Heart left ventricle (tissue), 16 donors: ENCODE results near the gene SCAI. TPM values are rescaled to one million over a fixed set of nuclear protein-coding genes. Genes with fewer than 3 reads are reported as not detected.
A peak's percentile ranks its signal among the peaks of the same experiment; 100 is the strongest.

Source experiments
- ATAC-seq, 4 donors: fragments of 200-7000 bp; cut with Tn5 transposase; one replicate each; pipeline ENCODE4 v1.9.1; 2020 to 2022; ENCODE audit warnings: moderate library complexity in 4 of 4, mild to moderate bottlenecking in 3 of 4, moderate number of reproducible peaks in 1 of 4
- DNase-seq, 5 donors: peaks; one replicate each; pipeline ENCODE4 v3.0.0-alpha.2; 2020
- H3K27ac ChIP-seq, 12 donors: fragments of 200-600 bp; sonication (generic) in 4 of 12; one replicate each; pipeline versions ENCODE4 v1.5.0 to v1.8.0; 2016 to 2022; ENCODE audit warnings: mild to moderate bottlenecking in 2 of 12
- H3K27me3 ChIP-seq, 9 donors: fragments of 200-600 bp; sonication (generic) in 2 of 9; one replicate each; pipeline versions ENCODE4 v1.5.1 to v1.8.0; 2016 to 2022; ENCODE audit warnings: mild to moderate bottlenecking in 3 of 9
- H3K36me3 ChIP-seq, 9 donors: fragments of 200-600 bp; sonication (generic) in 2 of 9; one replicate each; pipeline versions ENCODE4 v1.5.0 to v1.8.0; 2018 to 2022; ENCODE audit warnings: mild to moderate bottlenecking in 2 of 9
- H3K4me1 ChIP-seq, 12 donors: fragments of 200-600 bp; sonication (generic) in 4 of 12; one replicate each; pipeline versions ENCODE4 v1.5.0 to v1.8.0; 2016 to 2022; ENCODE audit warnings: mild to moderate bottlenecking in 3 of 12
- H3K4me3 ChIP-seq, 12 donors: fragments of 200-600 bp; sonication (generic) in 4 of 12; one replicate each; pipeline versions ENCODE4 v1.5.0 to v1.8.0; 2017 to 2022; ENCODE audit warnings: mild to moderate bottlenecking in 9 of 12, moderate library complexity in 4 of 12
- H3K9me3 ChIP-seq, 12 donors: fragments of 200-600 bp; sonication (generic) in 4 of 12; one replicate each; pipeline versions ENCODE4 v1.5.0 to v1.8.0; 2016 to 2022; ENCODE audit warnings: mild to moderate bottlenecking in 1 of 12
- CTCF ChIP-seq, 12 donors: fragments of 200-600 bp; sonication (generic) in 4 of 12; IDR thresholded peaks; one replicate each; pipeline versions ENCODE4 v1.5.0 to v1.8.0; 2018 to 2022; ENCODE audit warnings: antibody characterized with exemption in 12 of 12, mild to moderate bottlenecking in 5 of 12
- POLR2A ChIP-seq, 2 donors: fragments of 450-650 bp; IDR thresholded peaks; one replicate each; pipeline ENCODE4 v1.6.1; 2017; ENCODE audit warnings: antibody characterized with exemption in 2 of 2, mild to moderate bottlenecking in 2 of 2, moderate library complexity in 2 of 2
- WGBS, 4 donors: extraction: QIAGEN DNeasy Blood & Tissue Kit in 2 of 4; methylation state at CpG; one replicate each; pipeline versions ENCODE4 v1.1.5 to v1.1.7; 2013 to 2018; 5-methylcytosine and 5-hydroxymethylcytosine counted together
- intact Hi-C, 10 donors: fragments of 100-400 bp; cut with DNase I; formaldehyde crosslinking; loops; one replicate each; pipeline versions ENCODE4 v1.11.1 to v1.14.2; 2022
- polyA plus RNA-seq, 2 donors: library from polyadenylated mRNA; stranded (reverse); fragments of 200-250 nt; gene quantifications; one replicate each; pipeline ENCODE4 v1.2.3, GENCODE V29; 2013
- total RNA-seq, 9 donors: library from RNA; depleted of rRNA in 2 of 9; stranded (reverse); fragments of >200 nt in 2 of 9; fragmentation: NEBNext Ultra II Directional in 3 of 9; extraction: Animal tissue kit (Norgen Biotek cat#: 25700) in 3 of 9; gene quantifications; one replicate each; pipeline versions ENCODE4 v1.1.0 to v1.2.4, GENCODE V29; 2016 to 2023
- donor health status: ischemic (EF 13 %, LVEDD 7.1; RV severe dilation, severe dysfunction).
- donor health status: healthy with polysubstance abuse.
- donor health status: DM: no; HTN: yes; CAD: no.
- donor health status: DM: no; HTN: no; CAD: no.
- donor health status: ischemic (EF 25% LVEDD 6.9; RV normal size, moderate dysfunction).
- donor health status: ischemic (EF 25% LVEDD 5.7; RV mildly dilated, moderate dysfunction).
- donor health status: healthy.
- donor health status: DM: yes; HTN: yes; CAD: no.
- donor health status: ischemic (EF 35%, LVEDD 5.7; RV mildly dilated, moderate dysfunction).
- donor health status: nonischemic (EF 11% LVEDD 7.7; RV severe dilation, severe dysfunction).
- donor health status: DM: yes; HTN: yes; CAD: no.
- donor health status: PGD.
- donor health status: ischemic (EF 29% LVEDD 5.4; RV normal size, mild dysfunction).
- donor health status: nonischemic (EF 23%, LVEDD 6.1; RV moderate dilation, normal function).

SCAI gene
- total and polyA plus RNA-seq, 11 donors = 1.4 to 5.3 (median 3.8) TPM

GRCh38 chr9:125142560-125143376 lies 560 bp downstream of the SCAI start:
- DNase-seq (peak in 1 of 5 donors; percentile 66), ATAC-seq (no peak)
- Histone ChIP-seq H3K4me1 (peaks cover 0 to 15% (median 7%) of the 10 kb centered on the region in 12 donors), H3K4me3 (peak overlapping the region; percentile 61 to 91 (median 72)), H3K36me3 (peaks cover 0 to 8% (median 0%) of the 10 kb centered on the region in 9 donors), H3K27ac (peak overlapping the region in 9 of 12 donors; percentile 8 to 83 (median 52)), H3K9me3 (no peaks in the 10 kb centered on the region), H3K27me3 (no peaks in the 10 kb centered on the region)
- 3 to 7% (median 4%) methylated on average over 34 to 54 of the region's 54 CpGs for WGBS, 4 donors
- intact Hi-C loops = loop anchor here (1.0 to 10.0 kb wide), 18 partner anchors 45 to 370 kb away; partner anchors contain the start of genes GOLGA1 (in 7 of the 10), NR6A1 (in 4 of the 10), ARPC5L (in 2 of the 10) and PPP6C (in 2 of the 10)
- TF ChIP-seq POLR2A (IDR thresholded peaks at IDR 0.05) (no peak), CTCF (IDR thresholded peaks at IDR 0.05) (no peak)

GRCh38 chr9:125141751-125142150 lies 1.6 kb downstream of the SCAI start:
- intact Hi-C loops = loop anchor here (2.0 to 10.0 kb wide), 16 partner anchors 46 to 369 kb away; partner anchors contain the start of genes GOLGA1 (in 5 of the 10), NR6A1 (in 4 of the 10), ARPC5L (in 2 of the 10) and PPP6C (in 2 of the 10)
- no peak for DNase-seq
- Histone ChIP-seq H3K4me1 (peaks cover 0 to 15% (median 7%) of the 10 kb centered on the region in 12 donors), H3K27ac (no peak overlapping the region), H3K9me3 (no peaks in the 10 kb centered on the region), H3K4me3 (peak overlapping the region in 1 of 12 donors; percentile 4), H3K27me3 (no peaks in the 10 kb centered on the region), H3K36me3 (peaks cover 0 to 6% (median 0%) of the 10 kb centered on the region in 9 donors)
- 83 to 99% (median 93%) methylated on average over 4 of the region's 4 CpGs for WGBS, 4 donors
- no peak for ATAC-seq
- TF ChIP-seq CTCF (IDR thresholded peaks at IDR 0.05) = no peak
- no peak for TF ChIP-seq POLR2A (IDR thresholded peaks at IDR 0.05)

- intact Hi-C loops = loop anchor here (5.0 to 10.0 kb wide), 13 partner anchors 46 to 369 kb away; partner anchors contain the start of genes GOLGA1 (in 4 of the 10), NR6A1 (in 4 of the 10), ARPC5L (in 2 of the 10) and RPL35 (in 2 of the 10)
- DNase-seq (no peak), ATAC-seq (no peak)
- no peak for TF ChIP-seq CTCF (IDR thresholded peaks at IDR 0.05)
- TF ChIP-seq POLR2A (IDR thresholded peaks at IDR 0.05) = no peak
- Histone ChIP-seq H3K36me3 (peaks cover 0 to 6% (median 0%) of the 10 kb centered on the region in 9 donors), H3K9me3 (no peaks in the 10 kb centered on the region), H3K4me3 (no peak overlapping the region), H3K27me3 (no peaks in the 10 kb centered on the region), H3K4me1 (peaks cover 0 to 15% (median 7%) of the 10 kb centered on the region in 12 donors), H3K27ac (no peak overlapping the region)
- whole genome bisulfite sequencing, 4 donors = 79 to 86% (median 82%) methylated on average over 3 of the region's 3 CpGs
Measured at GRCh38 chr9:125141251-125141650, 2.1 kb downstream of the SCAI start.

- H3K27ac ChIP-seq = no peak overlapping the region
- intact Hi-C loops = loop anchor here (5.0 to 10.0 kb wide), 13 partner anchors 47 to 368 kb away; partner anchors contain the start of genes GOLGA1 (in 4 of the 10), NR6A1 (in 4 of the 10), ARPC5L (in 2 of the 10) and RPL35 (in 2 of the 10)
- H3K9me3 ChIP-seq = no peaks in the 10 kb centered on the region
- H3K36me3 ChIP-seq = peaks cover 0 to 6% (median 0%) of the 10 kb centered on the region in 9 donors
- ATAC-seq (no peak), DNase-seq (no peak)
- TF ChIP-seq POLR2A (IDR thresholded peaks at IDR 0.05) (no peak), CTCF (IDR thresholded peaks at IDR 0.05) (no peak)
- WGBS, 4 donors = 78 to 96% (median 88%) methylated on average over 1 of the region's 1 CpG
- H3K27me3 ChIP-seq = no peaks in the 10 kb centered on the region
- no peak overlapping the region for H3K4me3 ChIP-seq
- peaks cover 0 to 15% (median 7%) of the 10 kb centered on the region in 12 donors for H3K4me1 ChIP-seq
Measured at GRCh38 chr9:125140576-125140975, 2.8 kb downstream of the SCAI start.
